ENCODE results near the gene PNPLA3.

Gene PNPLA3

GRCh38 chr22:43968614-43969013, 45.0 kb downstream of the PNPLA3 start:
- no peak for DNase-seq

DNA sequence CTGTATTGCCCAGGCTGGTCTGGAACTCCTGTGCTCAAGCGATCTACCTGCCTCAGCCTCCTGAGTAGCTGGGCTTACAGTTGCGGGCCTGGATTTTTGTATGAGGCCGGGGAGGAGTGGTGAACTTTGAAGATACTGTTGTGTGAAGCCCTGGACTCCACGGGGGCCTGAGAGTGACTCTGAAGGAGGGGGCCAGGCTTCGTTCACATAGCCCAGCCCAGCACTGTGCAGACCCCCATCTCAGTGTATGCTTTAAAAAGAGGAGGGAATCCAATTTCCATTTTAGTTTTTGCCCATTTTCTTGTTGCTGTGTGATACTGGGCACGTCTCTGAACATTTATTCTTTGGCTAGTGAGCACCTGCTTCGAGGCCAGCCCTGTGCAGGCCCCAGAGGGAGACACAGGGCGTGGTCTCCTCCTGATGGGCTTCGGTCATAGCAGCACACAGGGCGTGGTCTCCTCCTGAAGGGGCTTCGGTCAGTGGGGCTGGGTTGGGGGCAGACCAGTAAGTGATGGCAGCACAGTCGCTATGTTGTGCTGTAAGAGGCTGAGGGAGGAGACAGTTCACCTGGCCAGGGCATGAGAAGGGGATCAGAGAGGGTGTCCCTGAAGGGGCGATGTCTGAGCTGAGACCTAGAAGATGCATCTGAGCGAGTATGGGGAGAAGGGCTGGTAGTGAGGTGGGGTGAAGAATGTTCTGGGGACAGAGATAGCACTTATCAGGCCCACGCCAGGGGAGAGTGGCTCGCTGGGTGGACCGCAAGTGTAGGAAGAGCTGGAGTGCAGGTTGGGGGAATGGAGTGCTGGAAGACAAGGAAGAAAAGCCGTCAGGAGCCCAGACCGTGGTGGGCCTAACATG, 45.6 kb downstream of the PNPLA3 start:
- DNase-seq: no peak

DNA sequence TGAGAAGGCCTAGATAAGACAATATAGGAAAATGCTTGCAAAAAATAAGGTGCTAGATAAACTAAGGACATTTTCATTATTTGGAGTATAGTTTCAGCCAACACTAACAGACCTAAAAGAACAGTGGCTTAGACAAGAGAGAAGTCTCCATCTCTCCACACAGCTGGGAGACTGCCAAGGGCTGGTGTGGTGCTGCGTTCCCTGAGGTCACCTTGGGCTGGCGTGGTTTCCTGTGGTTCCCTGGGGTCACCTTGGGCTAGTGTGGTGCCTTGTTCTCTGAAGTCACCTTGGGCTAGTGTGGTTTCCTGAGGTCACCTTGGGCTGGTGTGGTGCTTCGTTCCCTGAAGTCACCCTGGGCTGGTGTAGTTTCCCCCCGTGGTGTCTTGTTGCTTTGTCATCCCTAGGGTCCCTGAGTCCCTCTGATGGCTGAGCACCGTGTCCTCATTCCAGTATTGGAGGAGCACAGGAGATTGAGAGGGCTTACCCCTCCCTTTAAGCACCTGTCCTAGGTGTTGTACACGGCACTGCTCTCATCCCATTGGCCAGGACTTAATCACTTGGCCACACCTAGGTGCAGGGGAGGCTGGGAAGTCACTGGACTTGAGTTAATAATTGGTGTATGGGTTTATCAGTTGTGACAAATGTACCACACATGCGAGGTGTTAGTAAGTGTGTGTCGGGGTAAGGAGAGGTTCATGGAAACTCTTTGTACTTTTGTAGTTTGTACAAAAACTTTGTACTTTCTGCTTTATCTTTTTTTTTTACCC, 46.6 kb downstream of the PNPLA3 start:
- DNase-seq: no peak

- no peak for DNase-seq
These were observed 47.5 kb downstream of the PNPLA3 start for GRCh38 chr22:43971112-43971511.

DNA sequence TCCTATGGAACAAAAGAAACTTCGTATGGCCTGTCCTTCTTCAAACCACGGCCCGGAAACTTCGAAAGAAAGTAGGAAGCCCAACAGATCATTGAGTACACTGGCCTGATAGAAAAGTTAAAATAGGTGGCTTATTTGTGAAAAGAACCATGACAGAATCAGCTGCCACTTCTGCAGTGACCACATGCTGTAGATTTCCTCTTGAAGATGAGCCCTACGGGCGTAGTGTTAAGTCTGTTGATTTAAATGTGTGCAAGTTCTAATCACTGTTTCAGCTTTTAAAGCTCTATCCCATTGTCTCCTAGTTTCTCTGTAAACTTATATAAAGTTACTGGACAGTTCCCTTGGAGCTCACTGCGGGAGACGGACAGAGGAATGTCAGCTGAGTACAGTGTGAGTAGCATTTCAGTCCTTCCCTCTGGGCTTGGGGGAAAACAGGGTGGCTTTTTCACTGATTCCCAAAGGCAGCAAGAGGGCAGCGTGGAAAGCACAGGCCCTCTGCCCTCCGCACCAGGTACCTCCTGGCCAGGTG, 49.4 kb downstream of the PNPLA3 start:
- DNase-seq: no peak

- no peak for DNase-seq
These were observed 50.5 kb downstream of the PNPLA3 start for GRCh38 chr22:43974028-43974545.

DNA sequence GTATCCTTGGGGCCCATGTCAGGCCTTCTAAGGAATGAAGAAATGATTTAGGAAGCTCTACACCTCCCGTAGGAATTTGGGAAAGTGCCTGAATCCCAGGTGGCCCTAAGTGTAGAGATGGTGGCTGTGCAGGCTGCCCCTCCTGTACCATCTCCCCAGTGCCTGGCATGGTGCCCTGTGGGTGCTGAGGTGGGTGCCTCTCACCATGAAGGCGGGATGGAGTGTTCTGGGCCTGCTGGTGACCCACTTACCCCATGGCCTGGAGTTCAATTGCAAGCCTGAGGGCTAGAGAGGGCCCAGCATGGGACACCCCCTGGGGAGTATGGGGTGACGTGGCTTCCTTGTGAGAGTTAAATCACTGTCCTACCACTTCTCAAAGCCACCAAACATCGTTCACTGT, 51.4 kb downstream of the PNPLA3 start:
- DNase-seq: no peak

DNA sequence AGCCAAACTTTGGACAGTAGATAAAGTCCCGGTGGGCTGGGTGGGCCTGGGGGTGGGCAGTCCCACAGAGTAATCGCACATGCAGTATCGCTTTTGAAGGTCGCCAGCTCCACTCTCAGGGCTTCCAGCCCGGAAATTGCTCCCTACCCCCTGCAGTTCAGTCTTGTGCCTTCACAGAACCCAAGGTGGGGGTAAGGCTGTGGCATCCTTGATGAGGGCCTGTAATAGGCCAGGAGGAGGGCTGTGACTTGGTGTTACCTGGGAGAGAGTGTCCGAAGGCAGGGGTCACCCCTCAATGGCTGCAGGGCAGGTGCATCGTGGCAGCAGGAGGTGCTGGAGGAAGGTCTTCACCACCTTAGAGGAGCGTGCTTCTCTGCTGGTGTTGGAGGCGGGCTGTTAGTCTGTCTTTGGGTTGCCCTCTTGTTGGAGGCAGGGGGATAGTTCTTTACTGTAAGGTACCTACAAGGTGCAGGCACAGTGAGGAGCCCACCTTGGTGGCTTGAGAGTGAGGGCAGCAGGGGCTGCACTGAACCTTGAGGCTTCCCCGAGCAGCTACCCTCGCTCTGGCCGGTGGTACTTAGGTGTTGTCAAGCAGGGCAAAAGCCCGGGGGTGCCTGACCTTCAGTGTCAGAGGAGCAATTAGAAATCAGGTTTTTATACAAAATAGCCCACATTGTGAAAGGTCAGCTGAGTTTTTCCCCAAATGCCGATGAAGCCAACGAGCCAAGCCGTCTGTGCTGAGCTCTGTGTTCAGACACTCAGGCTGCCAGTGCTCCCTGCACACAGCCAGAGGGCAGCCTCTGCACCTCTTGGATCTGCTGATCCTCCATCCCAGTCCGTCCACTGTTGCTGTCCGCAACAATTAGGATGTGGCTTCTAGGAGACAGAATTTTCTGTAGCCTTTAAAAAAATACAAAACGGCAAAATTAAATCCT, 53.5 kb downstream of the PNPLA3 start:
- DNase-seq: no peak

- no peak for DNase-seq
These were observed 55.0 kb downstream of the PNPLA3 start for GRCh38 chr22:43978558-43978957.

- no peak for DNase-seq
These were observed 57.0 kb downstream of the PNPLA3 start for GRCh38 chr22:43980579-43980978.

- DNase-seq: no peak
These were observed 57.4 kb downstream of the PNPLA3 start for GRCh38 chr22:43980996-43981395.

DNA sequence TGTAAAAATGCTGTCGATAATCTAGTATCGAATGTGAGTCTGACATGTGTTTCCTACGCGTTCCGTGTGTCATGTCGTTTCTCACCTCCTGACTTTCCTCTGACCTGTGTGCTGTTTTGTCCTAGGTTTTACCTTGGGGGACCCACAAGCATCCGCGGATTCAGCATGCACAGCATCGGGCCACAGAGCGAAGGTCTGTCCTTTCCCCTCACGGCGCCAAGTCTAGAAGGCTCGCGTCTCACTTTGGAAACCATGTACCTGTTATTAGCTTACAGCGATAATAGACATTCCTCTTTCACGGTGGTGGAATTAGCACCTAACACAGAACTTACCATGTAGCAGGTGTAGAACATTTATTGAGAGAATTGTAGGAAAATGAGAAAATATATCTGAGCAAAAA, 60.2 kb downstream of the PNPLA3 start:
- no peak for DNase-seq

DNA sequence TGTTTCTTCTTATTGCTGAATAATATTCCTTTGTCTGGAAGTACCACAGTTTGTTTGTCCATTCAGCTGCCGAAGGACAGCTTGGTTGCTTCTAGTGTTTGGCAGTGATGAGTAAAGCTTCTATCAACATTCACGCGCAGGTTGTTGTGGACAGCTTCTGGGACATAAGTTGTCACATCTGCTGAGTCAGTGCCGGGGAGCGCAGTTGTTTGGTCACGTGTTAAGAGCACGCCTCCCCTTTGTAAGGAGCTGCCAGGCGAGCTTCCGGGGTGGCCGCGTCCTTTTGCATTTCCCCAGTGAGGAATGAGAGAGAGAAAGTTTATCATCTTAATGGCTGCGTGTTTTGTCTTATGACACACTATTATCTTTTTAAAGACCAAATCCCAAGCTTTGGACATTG, 61.9 kb downstream of the PNPLA3 start:
- DNase-seq: no peak

GRCh38 chr22:43988116-43988820, 64.7 kb downstream of the PNPLA3 start:
- no peak for DNase-seq

DNA sequence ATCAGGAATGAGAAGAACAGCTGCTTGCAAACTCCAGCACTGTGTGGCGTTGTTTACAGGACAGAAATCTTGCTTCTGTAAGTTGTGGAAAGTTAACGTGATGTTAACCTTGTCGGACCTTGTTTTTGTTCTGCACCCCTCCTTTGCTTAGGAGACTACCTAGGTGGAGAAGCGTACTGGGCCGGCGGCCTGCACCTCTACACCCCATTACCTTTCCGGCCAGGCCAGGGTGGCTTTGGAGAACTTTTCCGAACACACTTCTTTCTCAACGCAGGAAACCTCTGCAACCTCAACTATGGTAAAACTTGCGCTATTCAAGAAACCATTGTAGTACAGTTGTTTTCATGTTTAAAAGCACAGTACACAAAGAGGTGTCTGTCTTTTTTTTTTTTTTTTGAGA, 65.4 kb downstream of the PNPLA3 start:
- DNase-seq: no peak

DNA sequence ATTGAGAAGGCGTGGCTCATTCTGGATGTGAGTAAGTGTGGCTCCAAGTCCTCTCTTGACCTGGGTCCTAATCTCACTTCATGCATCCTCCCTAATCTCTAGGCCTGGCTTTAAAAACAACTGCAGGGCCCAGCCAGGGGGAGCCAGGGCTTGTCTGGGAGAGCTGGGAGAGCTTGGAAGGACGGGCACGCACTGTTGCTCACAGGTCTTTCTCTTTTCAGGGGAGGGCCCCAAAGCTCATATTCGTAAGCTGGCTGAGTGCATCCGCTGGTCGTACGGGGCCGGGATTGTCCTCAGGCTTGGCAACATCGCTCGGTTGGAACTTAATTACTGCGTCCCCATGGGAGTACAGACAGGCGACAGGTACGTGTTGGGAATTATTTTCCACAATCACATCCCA, 66.4 kb downstream of the PNPLA3 start:
- DNase-seq: peak; percentile 57

GRCh38 chr22:43991316-43992020, 67.9 kb downstream of the PNPLA3 start:
- no peak for DNase-seq

DNA sequence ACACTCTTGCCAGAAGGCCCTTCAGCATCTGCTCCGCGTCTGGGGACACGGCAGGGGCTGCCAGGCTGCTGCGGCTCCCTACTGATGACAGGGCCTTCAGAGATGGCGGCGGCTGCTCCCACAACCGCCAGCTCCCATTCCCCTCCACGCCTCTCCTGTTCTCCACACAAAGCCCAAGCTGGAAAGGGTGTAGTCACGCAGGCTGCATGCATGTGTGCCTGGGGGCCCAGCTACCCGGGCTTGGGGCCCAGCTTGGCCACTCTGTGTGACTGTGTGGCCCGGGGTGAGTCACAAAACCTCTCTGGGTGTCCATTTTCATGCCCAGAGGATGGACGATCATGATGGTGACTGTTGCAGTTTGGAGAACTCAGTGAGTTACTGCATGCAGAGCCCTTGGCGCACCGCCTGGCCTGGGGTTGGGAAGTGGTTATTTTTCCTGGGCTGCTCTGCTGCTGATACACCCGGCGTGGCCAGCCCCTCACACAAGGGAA, 68.8 kb downstream of the PNPLA3 start:
- DNase-seq: no peak

GRCh38 chr22:43993072-43993760, 69.6 kb downstream of the PNPLA3 start:
- DNase-seq: peak; percentile 36

- DNase-seq: no peak
These were observed 70.4 kb downstream of the PNPLA3 start for GRCh38 chr22:43994006-43994405.

Data from NCI-H1105 treated with DMSO at 0.1 percent for 48 hours (cell line).